GM12874 (cell line): ENCODE measurements around the gene POPDC3.

Source experiments
- CTCF ChIP-seq: IDR thresholded peaks from 2 replicates; pipeline ENCODE4 v1.5.1; 2011; ENCODE audit warnings: low read depth, mild to moderate bottlenecking, control low read depth, low read length, moderate library complexity; ENCODE audit not compliant: insufficient read depth

Gene POPDC3

DNA sequence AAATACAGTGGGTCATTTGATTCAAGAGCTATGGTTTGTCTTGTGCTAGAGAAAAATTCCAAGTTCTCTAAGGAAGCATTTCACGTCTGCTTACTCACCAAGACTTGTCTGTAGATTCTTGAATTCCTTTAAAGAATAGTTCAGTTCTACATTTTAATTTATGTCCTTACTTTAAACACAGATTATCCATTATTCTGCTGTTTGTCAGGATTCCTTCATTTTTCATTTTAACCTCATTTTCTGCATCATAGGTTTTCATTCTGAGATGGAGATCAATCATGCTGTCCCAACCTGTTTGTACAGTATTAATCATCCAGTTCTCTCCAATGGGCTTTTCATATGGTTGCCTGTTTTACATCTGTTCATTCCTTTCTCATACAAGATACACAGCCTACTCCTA lies 24.5 kb upstream of the POPDC3 start:
- no peak for TF ChIP-seq CTCF

DNA sequence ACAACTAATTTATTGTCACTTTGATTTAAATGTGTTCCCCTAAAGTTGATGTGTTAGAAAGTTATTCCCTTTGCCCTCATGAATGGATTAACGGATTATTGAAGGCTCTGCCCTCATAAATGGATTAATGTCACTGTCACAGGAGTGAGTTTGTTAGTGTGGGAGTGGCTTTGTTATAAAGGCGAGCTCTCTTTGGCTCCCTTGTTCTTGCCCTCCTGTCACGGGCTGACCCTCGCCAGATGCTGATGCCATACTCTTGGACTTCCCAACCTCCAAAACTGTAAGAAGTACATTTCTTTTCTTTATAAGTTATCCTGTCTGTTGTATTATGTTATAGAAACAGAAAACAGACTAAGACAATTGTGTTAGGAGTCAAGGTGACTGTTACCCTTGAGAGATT lies 22.7 kb upstream of the POPDC3 start:
- no peak for TF ChIP-seq CTCF

DNA sequence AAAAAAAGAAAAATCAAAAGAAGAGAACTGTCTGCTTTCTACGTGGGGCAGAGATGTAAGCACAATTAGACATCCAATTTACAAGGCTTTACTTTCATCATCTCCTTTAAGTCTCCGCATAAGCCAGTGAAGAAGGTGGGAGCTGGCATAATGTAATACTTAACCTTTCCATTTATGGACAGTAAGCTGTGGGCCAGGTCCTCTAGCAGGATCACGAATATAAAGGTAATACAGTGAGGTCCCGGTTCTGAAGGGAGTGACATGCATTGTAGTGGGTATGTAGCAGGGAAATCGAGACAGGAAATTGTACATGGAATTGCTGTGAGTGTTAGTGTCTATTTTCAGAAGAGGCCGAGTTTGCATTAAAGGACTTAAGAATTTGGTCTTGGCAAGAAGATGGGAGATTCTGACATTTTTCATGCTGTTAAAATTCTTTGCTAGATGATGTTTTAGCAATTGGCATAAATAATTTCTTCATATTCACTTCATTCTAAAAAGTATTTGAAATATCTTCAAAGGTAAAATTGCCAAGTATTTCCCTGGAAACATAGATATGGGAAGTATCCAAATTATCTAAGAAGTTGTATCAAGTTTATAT lies 20.4 kb upstream of the POPDC3 start:
- no peak for TF ChIP-seq CTCF

DNA sequence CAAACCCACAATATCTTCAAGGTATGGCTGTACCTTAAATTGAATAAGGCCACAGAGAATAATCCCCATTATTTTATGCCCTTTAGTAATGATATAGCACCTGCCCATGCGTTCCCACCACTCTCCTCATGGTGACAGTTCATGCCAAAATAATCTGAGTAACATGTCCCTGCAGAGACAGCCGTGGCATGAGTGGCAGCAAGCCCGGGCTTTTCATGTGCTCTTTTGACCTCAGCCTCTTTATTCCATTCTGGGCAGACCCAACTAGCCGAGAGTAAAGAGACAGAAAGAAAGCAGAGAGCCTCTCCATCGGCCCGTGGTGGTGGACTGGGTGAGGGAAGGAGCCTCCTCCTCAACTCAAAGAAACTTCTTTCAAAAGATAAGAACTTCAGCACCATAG lies 19.9 kb upstream of the POPDC3 start:
- no peak for TF ChIP-seq CTCF

GRCh38 chr6:105196076-105196475 lies 16.3 kb upstream of the POPDC3 start:
- no peak for TF ChIP-seq CTCF

- no peak for TF ChIP-seq CTCF
These were observed 14.8 kb upstream of the POPDC3 start for GRCh38 chr6:105194591-105194990.

GRCh38 chr6:105194106-105194505 lies 14.3 kb upstream of the POPDC3 start:
- no peak for TF ChIP-seq CTCF
